Osteoblast (primary cell): ENCODE results near the gene HOXB2. TPM values are rescaled to one million over a fixed set of nuclear protein-coding genes. Genes with fewer than 3 reads are reported as not detected.

Source experiments
- DNase-seq: peaks from one replicate; pipeline ENCODE4 v3.0.0; 2011; ENCODE audit warnings: low spot score, mixed read lengths; ENCODE audit not compliant: insufficient read length; ENCODE audit errors: missing footprints
- H2AFZ ChIP-seq: 2 replicates; pipeline ENCODE4 v1.6.0; 2011; ENCODE audit warnings: mild to moderate bottlenecking, low read length
- H3K27ac ChIP-seq: 2 replicates; pipeline ENCODE4 v1.5.1; 2011; ENCODE audit warnings: mild to moderate bottlenecking, low read depth, low read length, moderate library complexity
- H3K27me3 ChIP-seq: 2 replicates; pipeline ENCODE4 v1.6.0; 2012; ENCODE audit warnings: mild to moderate bottlenecking, control low read depth, inconsistent platforms, low read length, moderate library complexity; ENCODE audit not compliant: insufficient read depth
- H3K36me3 ChIP-seq: 2 replicates; pipeline ENCODE4 v1.5.1; 2011; ENCODE audit warnings: mild to moderate bottlenecking, low read length, control low read depth, moderate library complexity; ENCODE audit not compliant: insufficient read depth
- H3K4me1 ChIP-seq: 2 replicates; pipeline ENCODE4 v1.5.1; 2011; ENCODE audit warnings: mild to moderate bottlenecking, low read length, control low read depth, moderate library complexity; ENCODE audit not compliant: insufficient read depth
- H3K4me2 ChIP-seq: 2 replicates; pipeline ENCODE4 v1.6.0; 2011; ENCODE audit warnings: mild to moderate bottlenecking, low read length; ENCODE audit not compliant: insufficient read depth
- H3K4me3 ChIP-seq: fragments of 200-600 bp; sonication (generic); 3 replicates; pipeline ENCODE4 v1.5.1; 2012; ENCODE audit warnings: mild to moderate bottlenecking, low read length, inconsistent platforms; ENCODE audit not compliant: insufficient read depth
- H3K79me2 ChIP-seq: 2 replicates; pipeline ENCODE4 v1.6.0; 2012; ENCODE audit warnings: mild to moderate bottlenecking, low read length, control low read depth, inconsistent platforms; ENCODE audit not compliant: insufficient read depth
- H3K9me3 ChIP-seq: 2 replicates; pipeline ENCODE4 v1.5.1; 2011; ENCODE audit warnings: low read depth, low read length, control low read depth
- H4K20me1 ChIP-seq: 2 replicates; pipeline ENCODE4 v1.6.0; 2012; ENCODE audit warnings: mild to moderate bottlenecking, low read length, control low read depth; ENCODE audit not compliant: insufficient read depth
- total RNA-seq: library from RNA; depleted of rRNA; stranded (reverse); fragments of >200 nt; gene quantifications from 2 replicates; pipeline ENCODE4 v1.2.3, GENCODE V29; 2012
- TF ChIP-seq, protein P1 (sequence below): IDR thresholded peaks from 2 replicates; pipeline ENCODE4 v1.5.1; 2011; ENCODE audit warnings: mild to moderate bottlenecking, low read depth, low read length, moderate library complexity; ENCODE audit errors: extremely low read depth

The HOXB2 gene
- total RNA-seq, 1 donor, result 3.3 TPM

DNA sequence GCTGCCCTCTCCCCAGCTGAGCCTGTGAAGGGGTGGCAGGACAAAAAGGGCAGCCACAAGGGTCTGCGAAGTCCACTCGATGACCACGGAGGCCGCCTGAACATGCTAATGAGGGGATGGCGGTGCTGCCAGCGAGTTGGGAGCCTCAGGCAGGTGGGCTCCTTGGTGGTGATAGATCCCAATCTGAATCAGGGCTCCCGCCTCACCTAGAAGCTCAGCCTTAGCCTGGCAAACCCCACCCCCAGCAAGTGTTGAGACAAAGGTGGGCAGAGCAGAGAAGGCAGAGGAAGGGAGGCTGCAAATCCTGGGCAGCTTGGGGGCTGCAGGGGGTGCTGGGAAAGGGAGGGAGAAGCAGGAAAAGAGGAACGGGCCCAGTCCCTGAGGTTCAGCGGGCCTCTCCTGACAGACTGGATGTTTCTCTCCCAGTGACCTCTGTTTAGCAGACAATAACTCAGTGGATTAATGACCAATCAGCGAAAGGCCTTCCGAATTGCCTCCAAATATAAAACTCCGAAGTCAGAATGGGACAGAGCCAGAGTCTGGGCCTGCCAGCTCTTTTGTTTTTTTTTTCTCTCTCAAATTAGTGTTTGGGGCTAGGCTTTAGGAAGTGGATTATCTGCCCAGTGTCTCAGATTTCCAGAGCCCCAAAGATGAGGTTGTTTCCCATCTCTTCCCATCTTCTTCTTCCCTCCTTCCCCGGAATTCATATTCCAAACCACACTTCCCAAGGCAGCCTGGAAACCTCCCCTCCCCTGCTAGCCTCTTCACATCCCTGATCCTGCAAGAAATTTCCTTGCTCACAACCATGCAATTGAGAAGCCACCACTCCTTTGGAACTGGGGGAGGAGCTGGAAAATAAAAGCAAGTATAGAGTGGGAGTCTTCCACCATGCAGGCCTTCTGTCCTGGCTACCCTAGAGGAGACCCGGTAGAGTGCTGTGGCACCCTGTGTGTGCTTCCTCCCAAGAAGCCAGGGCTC lies 15.2 kb upstream of the HOXB2 start:
- H4K20me1 ChIP-seq, result no peaks in the 10 kb centered on the region
- peaks cover 82% of the 10 kb centered on the region for H3K27me3 ChIP-seq
- no peaks in the 10 kb centered on the region for H3K36me3 ChIP-seq
- H3K27ac ChIP-seq, result no peak overlapping the region
- no peaks in the 10 kb centered on the region for H3K79me2 ChIP-seq
- H3K9me3 ChIP-seq, result no peaks in the 10 kb centered on the region
- DNase-seq, result no peak
- H3K4me3 ChIP-seq, result no peak overlapping the region
- TF ChIP-seq, protein P1, sequence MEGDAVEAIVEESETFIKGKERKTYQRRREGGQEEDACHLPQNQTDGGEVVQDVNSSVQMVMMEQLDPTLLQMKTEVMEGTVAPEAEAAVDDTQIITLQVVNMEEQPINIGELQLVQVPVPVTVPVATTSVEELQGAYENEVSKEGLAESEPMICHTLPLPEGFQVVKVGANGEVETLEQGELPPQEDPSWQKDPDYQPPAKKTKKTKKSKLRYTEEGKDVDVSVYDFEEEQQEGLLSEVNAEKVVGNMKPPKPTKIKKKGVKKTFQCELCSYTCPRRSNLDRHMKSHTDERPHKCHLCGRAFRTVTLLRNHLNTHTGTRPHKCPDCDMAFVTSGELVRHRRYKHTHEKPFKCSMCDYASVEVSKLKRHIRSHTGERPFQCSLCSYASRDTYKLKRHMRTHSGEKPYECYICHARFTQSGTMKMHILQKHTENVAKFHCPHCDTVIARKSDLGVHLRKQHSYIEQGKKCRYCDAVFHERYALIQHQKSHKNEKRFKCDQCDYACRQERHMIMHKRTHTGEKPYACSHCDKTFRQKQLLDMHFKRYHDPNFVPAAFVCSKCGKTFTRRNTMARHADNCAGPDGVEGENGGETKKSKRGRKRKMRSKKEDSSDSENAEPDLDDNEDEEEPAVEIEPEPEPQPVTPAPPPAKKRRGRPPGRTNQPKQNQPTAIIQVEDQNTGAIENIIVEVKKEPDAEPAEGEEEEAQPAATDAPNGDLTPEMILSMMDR, result no peak
- no peaks in the 10 kb centered on the region for H3K4me1 ChIP-seq
- H3K4me2 ChIP-seq, result no peak overlapping the region
- no peak overlapping the region for H2AFZ ChIP-seq

DNA sequence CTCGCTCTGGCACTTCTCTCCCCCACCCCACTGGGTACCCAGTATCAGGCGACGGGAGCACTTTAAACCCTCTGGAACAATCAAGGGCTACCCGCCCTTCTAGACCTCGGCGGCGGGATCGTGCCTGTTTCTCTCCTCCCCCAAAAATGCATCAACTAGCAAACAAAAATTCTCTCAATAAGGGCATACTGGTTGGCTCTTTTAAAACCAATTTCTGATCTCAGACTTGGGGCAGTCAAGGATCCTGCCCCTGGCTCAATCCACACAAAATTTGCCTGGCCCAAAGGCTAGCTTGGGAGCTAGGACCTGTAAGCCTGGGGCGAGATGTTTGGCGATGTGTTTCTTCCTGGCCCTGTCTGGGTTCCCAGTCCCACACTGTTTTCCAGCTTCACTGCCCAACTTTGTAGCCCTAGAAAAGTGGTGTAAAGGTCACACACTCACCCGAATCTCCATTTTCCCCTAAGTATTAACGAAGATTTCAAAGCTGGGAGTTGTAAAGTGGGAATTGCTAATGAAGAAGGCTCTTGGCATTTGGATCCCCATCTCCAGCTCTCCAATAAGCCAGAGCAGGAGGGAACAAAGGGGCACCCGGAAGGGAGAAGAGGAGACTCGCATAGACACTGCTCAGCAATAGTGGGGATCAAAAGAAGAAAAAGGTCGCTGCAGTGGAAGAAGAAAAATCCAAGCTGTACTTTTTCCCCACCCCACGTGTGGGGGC lies 14.4 kb upstream of the HOXB2 start:
- no peak overlapping the region for H3K4me2 ChIP-seq
- no peak for DNase-seq
- no peaks in the 10 kb centered on the region for H3K79me2 ChIP-seq
- H3K27ac ChIP-seq, result no peak overlapping the region
- H3K9me3 ChIP-seq, result no peaks in the 10 kb centered on the region
- no peak overlapping the region for H3K4me3 ChIP-seq
- H4K20me1 ChIP-seq, result no peaks in the 10 kb centered on the region
- H3K27me3 ChIP-seq, result peaks cover 82% of the 10 kb centered on the region
- H2AFZ ChIP-seq, result no peak overlapping the region
- H3K36me3 ChIP-seq, result no peaks in the 10 kb centered on the region
- no peaks in the 10 kb centered on the region for H3K4me1 ChIP-seq
- TF ChIP-seq, protein P1, result no peak

DNA sequence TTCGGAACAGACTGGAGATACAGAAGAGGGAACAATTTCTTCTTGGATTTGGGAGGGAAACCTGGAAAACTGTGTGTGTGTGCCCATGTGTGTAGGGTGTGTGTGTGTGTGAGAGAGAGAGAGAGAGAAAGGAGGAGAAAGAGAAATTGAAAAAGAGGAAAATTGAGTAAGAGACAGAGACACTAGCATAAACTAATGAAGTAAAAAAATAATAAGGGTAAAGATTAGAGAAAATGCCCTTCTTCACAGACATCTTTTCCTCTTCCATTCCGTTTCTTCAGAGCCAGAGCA lies 13.9 kb upstream of the HOXB2 start:
- Histone ChIP-seq H3K4me2 (no peak overlapping the region), H3K36me3 (no peaks in the 10 kb centered on the region), H3K4me1 (no peaks in the 10 kb centered on the region), H3K27ac (no peak overlapping the region), H3K9me3 (no peaks in the 10 kb centered on the region), H3K4me3 (no peak overlapping the region), H2AFZ (no peak overlapping the region), H3K79me2 (no peaks in the 10 kb centered on the region), H4K20me1 (no peaks in the 10 kb centered on the region), H3K27me3 (peaks cover 85% of the 10 kb centered on the region)
- no peak for DNase-seq
- TF ChIP-seq, protein P1, result no peak
